GM18873 (cell line): ENCODE measurements around the gene HSDL2.
"Not testable (repeated sequence)": the region's sequence is repeated elsewhere in the genome, so short reads cannot be mapped to it uniquely, and the experiment has no call there.

ENCODE experiments used
- ATAC-seq: cut with Tn5 transposase; IDR thresholded peaks from one replicate; pipeline ENCODE4 v1.9.1; 2021; ENCODE audit warnings: mild to moderate bottlenecking, moderate library complexity, moderate number of reproducible peaks; ENCODE audit not compliant: unreplicated experiment, low FRiP score

HSDL2 gene

DNA sequence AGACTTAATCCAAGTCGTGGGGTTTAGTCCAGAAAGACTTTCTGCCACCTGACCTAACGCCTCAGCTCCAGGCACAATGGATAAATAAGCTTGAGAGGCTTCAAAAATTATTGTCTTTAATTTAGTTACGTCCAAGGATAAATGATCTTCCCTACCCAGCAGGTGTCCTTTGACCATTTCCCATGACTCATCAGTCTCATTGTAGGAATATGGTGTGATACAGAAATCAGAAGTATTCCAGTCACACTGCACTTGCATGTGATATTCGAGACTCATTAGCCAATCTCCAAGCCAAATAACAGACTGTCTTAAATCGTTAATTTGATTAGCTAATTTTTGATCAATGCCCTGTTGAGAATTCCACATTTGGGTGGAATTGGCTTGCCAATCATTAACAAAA, 13.2 kb downstream of the HSDL2 start:
- not testable (repeated sequence) for ATAC-seq

DNA sequence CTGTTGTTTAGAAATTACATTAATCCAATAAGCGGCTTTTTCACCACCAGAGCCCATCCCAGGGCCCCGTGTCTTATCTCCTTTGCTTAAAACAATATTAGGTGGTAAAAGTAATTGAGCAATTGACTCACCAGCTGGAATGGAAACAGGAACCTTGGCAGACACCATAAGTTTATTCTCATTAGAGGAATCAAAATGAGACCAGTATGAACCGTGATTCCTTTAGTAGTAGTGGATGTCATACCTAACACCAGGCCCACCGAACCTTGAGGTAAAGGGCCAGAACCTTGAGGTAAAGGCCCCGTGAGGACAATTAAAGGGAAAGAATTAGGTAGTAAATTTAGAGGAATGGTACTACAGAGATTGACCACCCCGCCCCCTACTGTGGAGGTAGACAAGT, 16.5 kb downstream of the HSDL2 start:
- ATAC-seq, result no peak

DNA sequence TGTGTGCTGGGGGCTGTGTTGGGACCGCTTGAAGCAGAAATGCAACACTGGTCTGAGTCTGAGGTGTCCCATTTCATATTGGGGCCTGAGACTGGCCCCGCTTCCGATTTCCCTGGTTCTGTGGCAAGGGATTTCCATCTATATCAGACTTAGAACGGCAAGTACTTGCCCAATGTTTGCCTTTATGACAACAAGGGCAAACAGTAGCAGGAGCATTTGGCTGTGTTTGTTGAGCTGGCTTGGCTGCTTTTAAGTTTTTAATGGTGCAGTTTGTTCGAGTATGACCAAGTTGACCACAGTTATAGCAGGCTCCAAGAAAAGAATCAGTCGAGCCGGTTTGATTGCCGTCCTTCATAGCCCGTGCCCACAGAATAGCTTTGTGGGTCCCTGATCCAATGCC, 17.0 kb downstream of the HSDL2 start:
- ATAC-seq, result no peak

DNA sequence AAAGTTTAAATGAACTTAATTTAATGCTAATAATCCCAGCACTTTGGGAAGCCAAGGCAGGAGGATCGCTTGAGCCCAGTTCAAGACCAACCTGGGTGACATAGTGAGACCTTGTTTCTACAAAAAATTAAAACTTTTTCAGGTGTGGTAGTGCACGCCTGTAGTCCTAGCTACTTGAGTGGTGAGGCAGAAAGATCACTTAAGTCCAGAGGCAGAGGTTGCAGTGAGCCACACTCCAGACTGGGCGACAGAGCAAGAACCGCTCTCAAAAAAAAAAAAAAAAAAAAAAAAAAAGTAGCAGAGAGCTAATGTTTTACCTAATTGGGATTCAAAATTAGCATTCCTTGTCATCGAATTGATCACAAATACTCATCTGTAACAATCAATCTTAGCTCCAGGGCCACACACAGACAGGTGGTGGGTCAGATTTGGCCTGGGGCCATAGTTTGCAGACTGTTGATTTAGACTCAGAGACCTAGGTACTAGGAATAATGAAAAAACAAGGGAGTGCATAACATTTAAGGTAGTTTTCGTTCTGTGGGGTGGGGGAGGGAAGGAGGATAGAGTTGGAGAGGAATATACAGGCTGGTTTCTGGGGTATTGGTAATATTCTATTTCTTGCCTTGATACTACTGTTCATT, 21.4 kb downstream of the HSDL2 start:
- no peak for ATAC-seq

DNA sequence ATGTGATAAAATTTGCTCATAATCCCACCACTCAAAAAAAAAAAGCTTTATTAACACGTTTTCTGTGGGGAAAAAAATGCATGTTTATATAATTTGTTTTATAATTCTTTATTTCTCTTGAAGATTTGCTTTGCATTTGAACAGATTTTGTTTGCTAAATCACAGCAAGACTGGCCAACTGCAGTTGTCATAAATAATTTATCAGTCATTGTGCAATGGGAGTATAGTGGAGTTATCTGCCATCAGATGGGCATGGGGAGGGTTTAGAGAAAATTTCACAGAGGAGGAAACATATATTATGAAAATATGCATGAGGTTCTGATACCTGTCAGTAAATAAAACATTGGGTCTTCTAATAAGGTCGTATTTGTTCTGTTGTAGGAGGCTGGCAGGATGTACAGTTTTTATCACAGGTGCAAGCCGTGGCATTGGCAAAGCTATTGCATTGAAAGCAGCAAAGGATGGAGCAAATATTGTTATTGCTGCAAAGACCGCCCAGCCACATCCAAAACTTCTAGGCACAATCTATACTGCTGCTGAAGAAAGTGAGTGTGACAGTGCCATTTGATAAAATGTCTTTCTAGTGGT, 23.8 kb downstream of the HSDL2 start:
- ATAC-seq, result no peak

DNA sequence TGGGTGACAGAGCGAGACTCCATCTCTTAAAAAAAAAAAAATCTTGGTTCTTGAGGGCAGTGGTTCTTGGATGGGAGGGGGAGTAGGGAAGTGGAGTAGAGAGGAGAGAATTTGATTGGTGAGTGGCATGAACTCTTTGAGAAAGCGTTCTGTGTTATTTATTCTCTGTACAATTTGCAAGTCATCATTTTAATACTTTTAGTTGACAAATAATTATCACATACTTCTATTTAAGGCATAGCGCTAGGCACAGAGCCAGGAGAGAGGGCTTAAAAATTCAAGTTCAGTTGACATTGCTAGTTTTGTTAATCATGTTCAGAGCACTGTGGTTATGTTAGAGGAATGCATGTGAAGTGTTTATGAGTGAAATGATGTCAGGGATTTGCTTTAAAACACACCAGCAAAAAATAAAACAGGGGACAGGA, 24.6 kb downstream of the HSDL2 start:
- no peak for ATAC-seq

DNA sequence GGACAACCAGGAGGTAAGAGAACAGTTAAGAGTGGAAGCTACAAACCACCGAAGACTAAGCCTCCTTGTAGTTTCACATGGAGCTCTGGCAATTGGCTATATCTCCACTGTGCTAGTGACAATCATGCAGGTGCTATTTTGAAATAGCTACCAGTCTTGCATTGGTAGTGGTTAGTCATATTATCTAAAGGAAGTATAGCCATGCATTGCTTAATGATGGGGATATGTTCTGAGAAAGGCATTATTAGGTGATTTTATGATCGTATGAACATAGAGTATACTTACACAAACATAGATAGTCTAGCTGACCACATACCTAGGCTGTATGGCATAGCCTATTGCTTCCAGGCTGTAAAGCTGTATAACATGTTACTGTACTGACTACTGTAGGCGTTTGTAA, 28.4 kb downstream of the HSDL2 start:
- ATAC-seq, result no peak

DNA sequence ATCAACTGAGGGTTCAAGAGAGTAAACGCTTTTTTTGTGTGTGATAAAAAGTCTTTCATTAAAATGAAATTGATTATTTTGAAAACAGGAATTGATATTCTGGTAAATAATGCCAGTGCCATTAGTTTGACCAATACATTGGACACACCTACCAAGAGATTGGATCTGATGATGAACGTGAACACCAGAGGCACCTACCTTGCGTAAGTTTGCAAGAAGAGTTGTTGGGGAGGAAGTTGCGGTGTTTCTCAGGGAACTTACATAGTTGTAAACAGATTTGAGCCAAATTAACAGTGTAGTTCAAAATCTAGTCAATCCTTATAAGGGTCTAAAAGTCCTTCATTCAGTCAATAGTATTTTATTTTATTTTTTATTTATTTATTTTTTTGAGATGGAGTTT, 28.9 kb downstream of the HSDL2 start:
- no peak for ATAC-seq

DNA sequence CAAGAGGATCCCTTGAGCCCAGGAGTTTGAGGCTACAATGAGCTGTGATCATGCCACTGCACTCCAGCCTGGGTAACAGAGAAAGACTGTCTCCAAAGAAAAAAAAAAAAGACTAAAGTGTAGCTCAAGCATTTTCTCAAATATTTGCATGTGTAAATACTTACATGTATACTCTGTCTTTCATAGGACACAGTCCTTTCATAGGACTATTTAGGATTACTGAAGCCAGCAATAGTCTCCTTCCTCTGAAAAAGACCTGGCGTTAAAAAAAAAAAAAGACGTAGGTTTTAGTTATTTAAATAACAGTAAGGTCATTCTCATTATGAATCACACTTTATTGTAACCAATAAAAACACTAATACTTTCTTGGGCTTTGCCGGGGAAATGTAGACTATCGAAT, 29.9 kb downstream of the HSDL2 start:
- ATAC-seq, result no peak

DNA sequence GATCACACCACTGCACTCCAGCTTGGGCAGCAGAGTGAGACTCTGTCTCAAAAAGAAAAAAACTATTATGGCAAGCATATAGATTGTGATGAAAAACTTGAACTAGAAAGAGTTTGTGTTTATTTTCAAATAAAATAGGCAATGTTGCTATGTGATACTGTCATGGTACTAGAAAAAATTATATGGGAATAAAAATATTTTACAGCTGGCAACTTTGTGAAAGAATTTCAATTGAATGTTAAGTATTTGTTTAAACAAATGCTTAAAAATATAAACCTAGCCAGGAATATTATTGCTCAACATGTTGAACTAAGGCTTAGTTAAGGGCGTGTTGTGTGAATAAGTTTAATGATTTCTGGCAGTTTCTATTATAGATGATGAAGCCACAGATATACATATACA, 31.7 kb downstream of the HSDL2 start:
- no peak for ATAC-seq

DNA sequence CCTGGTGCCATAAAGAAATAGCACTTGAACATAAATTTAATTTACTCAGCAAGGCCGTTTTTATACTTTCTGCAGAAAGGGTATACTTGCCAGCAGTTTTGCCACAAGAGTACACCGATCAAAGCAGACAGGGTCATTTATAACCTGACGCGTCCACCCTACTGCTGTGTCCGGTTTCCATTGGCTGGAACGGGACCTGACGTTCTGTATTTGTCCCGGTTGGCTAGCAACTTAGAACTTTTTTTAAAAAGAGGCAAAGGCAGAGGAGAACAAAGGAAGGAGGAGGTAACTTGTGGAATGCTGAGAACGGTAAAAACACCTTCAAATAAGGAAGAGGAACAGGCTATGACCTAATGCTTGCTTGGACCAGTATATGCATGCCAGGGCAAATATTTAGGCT, 33.8 kb downstream of the HSDL2 start:
- ATAC-seq, result not testable (repeated sequence)

DNA sequence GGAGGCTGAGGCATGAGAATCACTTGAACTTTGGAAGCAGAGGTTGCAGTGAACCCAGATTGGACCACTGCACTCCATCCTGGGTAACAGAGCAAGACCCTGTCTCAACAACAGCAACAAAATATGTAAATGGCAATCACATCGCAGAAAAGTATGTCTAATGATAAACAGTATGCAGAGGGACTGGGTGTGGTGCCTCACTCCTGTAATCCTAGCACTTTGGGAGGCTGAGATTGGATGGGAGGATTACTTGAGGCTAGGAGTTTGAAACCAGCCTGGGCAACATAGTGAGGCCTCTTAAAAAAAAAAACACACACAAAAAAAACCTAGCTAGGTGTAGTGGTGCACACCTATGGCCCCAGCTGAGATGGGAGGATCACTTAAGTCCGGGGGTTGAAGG, 40.3 kb downstream of the HSDL2 start:
- no peak for ATAC-seq

DNA sequence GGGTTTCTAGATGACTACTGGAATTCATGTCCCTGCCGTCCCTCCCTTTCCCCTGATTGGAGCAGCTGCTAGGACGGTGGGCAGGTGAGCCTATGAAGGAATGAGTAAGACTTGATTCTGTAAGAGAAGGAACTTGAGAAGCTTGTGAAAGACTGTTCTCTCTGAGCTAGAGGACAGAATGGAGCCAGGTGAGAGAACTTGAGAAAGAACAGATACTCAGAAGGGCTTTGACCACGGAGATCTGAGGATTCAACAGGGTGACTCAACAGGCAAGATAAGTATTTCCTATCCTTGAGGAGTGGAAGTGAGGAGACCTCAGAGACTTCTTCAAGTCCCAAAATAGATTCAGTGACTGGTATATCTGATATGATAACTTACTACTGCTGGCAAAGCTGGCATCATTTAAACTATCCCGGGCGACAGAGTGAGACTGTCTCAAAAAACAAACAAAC, 41.9 kb downstream of the HSDL2 start:
- ATAC-seq, result no peak

DNA sequence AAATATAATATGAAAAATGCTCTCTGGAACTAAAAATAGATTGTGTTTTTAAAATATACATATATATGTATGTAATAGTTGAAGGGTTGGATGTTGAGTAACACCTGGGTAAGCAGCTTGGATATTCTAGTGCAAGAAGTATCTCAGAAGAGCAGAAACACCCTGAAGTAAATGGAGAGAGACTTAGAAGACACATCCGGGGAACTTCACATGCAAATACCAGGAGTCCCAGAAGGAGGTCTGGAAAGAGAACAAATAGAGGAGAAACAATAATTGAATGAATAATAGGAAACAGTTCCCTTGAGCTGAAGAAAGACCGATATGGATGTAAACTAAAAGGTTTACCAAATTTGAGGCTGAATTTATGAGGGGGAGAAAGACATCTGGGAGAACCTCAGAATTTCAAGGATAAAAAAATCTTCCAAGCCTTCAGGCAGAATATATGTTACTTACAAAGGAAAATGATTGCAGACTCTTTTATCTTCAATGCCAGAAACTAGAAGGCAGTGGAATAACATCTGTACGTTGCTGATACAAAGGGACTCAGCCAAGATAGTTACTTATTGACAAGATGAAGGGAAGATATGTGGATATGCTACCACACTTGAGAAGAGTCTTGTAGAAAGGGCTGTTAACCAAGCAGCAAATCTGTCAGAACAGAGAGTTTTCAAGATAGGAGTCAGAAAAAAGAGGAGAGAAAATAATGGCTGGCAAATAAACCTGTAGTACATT, 42.7 kb downstream of the HSDL2 start:
- ATAC-seq, result no peak

DNA sequence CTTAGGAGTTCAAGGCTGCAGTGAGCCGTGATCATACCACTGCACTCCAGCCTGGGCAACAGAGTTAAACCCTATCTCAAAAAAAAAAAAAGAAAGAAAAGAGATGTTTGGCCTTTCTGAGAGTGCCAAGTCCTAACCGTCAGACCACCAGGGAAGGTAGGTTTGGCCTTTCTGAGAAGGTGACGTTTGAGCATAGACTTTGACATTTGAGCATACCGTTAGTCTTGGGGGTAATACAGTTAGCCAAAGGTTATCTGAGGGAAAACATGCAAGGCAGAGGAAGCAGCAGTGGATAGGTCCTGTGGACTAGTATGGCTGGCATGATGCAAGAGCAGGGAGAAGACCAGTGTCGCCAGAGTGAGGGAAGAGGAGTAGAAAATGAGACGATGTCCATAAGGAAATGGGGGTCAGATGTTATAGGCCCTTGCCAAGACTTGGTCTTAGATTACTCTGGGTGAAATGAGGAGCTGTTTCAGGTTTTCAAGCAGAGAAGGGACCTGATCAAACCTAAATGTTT, 50.2 kb downstream of the HSDL2 start:
- ATAC-seq, result no peak

DNA sequence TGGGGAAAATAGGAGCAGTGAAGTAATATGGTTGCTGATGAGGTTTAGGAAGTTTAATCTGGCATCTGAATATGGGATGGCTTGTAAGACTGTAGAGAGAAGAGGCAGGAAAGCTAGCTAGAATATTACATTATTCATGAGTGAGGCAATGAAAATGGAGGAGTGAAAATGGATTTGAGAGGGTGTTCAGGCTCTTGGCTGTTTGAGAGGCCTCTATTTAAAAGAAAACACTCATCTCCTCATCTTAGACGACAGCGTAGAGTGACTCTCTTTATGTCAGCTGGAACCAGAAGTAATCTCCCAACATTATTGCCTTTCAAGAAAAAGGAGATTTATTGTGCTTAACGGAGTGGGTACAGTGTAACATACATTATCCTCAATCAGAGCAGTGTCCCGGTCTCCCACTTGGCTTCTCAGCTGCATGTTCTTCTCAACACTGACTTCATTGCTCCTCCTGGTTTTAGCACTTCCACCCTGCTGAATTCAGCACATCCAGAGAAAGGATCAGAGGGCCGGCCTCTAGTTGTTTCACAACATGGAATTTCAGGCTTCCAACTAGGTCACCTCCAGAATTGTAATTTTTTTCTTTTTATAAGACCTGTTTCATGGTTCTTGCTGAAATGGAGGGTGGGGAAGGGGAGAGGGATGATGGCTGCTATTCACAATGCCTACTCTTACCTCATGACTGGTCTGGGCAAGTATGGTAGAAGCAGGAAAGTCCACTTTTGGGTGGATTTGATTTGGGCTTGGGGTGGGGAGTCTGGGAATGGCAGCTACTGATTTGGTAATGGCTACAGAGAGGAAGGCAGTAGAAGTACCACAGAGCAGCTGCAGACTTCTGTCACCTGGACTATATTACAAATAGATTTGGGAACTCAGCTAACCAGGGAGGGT, 53.8 kb downstream of the HSDL2 start:
- no peak for ATAC-seq

DNA sequence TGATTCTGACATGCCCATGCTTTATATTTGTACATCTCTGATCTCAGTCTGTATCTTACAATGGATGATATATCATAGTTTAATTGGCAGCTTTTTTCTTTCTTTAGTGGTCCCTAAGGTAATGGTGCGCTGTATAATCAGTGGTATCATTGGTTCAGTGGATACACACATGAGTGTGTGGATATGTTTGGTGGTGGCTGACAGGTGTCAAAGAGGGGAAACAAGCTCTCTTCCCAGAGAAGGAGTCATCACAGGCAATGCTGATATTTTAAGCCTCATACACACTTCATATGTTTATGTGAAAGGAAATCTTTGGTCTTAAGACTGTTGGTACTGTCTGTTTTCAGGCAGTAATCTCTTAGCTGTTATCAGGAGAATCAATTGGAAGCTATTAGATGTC, 54.6 kb downstream of the HSDL2 start:
- no peak for ATAC-seq

DNA sequence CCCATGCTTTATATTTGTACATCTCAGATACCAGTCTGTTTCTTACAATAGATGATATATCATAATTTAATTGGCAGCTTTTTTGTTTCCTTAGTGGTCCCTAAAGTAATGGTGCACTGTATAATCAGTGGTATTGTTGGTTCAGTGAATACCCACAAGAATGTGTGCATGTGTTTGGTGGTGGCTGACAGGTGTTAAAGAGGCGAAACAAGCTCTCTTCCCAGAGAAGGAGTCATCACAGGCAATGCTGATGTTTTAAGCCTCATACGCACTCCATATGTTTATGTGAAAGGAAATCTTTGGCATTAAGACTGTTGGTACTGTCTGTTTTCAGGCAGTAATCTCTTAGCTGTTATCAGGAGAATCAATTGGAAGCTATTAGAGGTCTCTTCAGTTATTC, 57.5 kb downstream of the HSDL2 start:
- ATAC-seq, result no peak

DNA sequence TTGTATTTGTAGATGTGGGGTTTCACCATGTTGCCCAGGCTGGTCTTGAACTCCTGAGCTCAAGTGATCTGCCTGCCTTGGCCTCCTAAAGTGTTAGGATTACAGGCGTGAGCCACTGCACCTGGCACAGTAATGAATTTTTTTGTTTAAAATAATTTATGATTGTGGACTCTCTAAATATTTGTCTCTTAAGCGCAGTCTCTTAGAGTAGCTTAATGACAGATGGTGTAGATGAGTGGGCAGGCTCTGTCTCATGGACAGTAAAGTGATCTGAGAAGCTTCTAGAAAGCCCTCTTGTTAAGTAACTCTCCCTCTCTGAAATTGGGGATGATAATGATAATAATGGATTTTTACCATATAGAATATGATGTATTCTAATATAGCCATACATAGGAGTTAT, 59.3 kb downstream of the HSDL2 start:
- ATAC-seq, result no peak

DNA sequence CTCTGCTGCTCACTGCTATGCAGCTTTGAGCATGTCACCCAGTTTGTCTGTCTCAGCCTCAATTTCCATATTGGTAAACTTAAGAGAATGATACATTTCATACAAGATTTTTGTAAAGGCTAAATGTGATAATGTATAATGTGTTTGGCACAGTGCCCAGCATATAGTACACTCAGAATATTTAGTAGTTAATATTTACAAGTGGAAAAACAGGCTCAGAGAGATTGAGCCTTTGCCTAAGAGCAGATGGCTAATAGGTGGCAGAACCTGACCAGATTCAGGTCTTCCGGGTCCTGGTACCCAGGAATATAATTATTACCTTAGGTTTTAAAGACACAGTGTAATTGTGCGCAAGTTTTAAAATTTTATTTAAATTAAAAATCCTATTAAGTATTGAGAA, 59.9 kb downstream of the HSDL2 start:
- ATAC-seq, result no peak

DNA sequence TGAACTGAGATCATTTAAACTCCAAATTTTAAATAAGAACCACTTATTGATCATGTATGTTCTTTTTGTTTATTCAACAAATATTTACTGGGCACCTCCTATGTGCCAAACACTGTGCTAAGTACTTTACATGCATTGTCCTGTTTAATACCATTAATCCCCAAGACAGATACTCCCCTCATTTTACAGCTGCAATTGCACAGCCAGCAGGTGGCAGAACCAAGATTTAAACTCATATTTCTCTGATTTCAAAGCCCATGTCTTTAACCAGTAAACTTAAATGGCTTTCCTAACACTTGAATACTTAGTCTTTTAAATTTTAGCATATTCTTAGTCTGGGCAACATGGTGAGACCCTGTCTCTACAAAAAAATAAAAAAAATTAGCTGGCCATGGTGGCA, 63.3 kb downstream of the HSDL2 start:
- ATAC-seq, result no peak
